Activated T-helper 1 cell treated with anti-CD3 and anti-CD28 coated beads, Interleukin-12 subunit alpha, Interleukin-12 subunit beta, Interleukin-2, Interleukin-4 antibody, amounts not matched to agents 30 ng/mL and 10 ng/mL and 1 ng/mL, durations not matched to agents 14 hours and 24 hours and 36 hours (primary cell): ENCODE data around the gene DLG5. TPM values are rescaled to one million over a fixed set of nuclear protein-coding genes. Genes with fewer than 3 reads are reported as not detected.

ENCODE experiments used
- DNase-seq: peaks from one replicate; pipeline ENCODE4 v3.0.0; 2021; ENCODE audit warnings: low spot score
- H3K27ac Mint-ChIP-seq: one replicate; pipeline ENCODE4 v1.8.0; 2021; ENCODE audit warnings: mild to moderate bottlenecking, mixed read lengths
- H3K27me3 Mint-ChIP-seq: one replicate; pipeline ENCODE4 v1.8.0; 2022; ENCODE audit warnings: mild to moderate bottlenecking, moderate library complexity, mixed read lengths; ENCODE audit not compliant: insufficient read depth
- H3K36me3 Mint-ChIP-seq: one replicate; pipeline ENCODE4 v1.8.0; 2021; ENCODE audit warnings: low read depth, mixed read lengths
- H3K4me1 Mint-ChIP-seq: one replicate; pipeline ENCODE4 v1.8.0; 2021; ENCODE audit warnings: low read depth, mixed read lengths
- H3K4me3 Mint-ChIP-seq: one replicate; pipeline ENCODE4 v1.8.0; 2021; ENCODE audit warnings: mild to moderate bottlenecking, moderate library complexity, mixed read lengths
- H3K9me3 Mint-ChIP-seq: one replicate; pipeline ENCODE4 v1.8.0; 2021; ENCODE audit warnings: mixed read lengths
- intact Hi-C: fragments of 100-400 bp; cut with micrococcal nuclease; formaldehyde crosslinking; loops from one replicate; pipeline ENCODE4 v1.15.1; 2024
- total RNA-seq: library from RNA; stranded (reverse); gene quantifications from 2 replicates; pipeline ENCODE4 v1.2.3, GENCODE V29; 2022

The DLG5 gene
- total RNA-seq, 1 donor from 2014 or later = 4.0 TPM

GRCh38 chr10:77889277-77889903 is 37.2 kb downstream of the DLG5 start:
- Mint-ChIP-seq H3K27ac (no peak overlapping the region), H3K4me1 (peaks cover 6% of the 10 kb centered on the region), H3K4me3 (no peak overlapping the region), H3K36me3 (no peaks in the 10 kb centered on the region), H3K27me3 (peaks cover 2% of the 10 kb centered on the region), H3K9me3 (no peaks in the 10 kb centered on the region)
- intact Hi-C loops = no loop called here
- DNase-seq = no peak

- intact Hi-C loops = no loop called here
- H3K27me3 Mint-ChIP-seq = peaks cover 6% of the 10 kb centered on the region
- H3K27ac Mint-ChIP-seq = no peak overlapping the region
These were observed 38.2 kb downstream of the DLG5 start for GRCh38 chr10:77888356-77888703.

GRCh38 chr10:77887631-77888355 is 38.8 kb downstream of the DLG5 start:
- H3K9me3 Mint-ChIP-seq = no peaks in the 10 kb centered on the region
- no peak for DNase-seq

More at GRCh38 chr10:77888356-77888703, 38.2 kb downstream of the DLG5 start:
- Mint-ChIP-seq H3K4me3 (no peak overlapping the region), H3K4me1 (no peaks in the 10 kb centered on the region), H3K9me3 (no peaks in the 10 kb centered on the region), H3K36me3 (no peaks in the 10 kb centered on the region)
- DNase-seq = no peak

GRCh38 chr10:77886795-77887355 is 39.7 kb downstream of the DLG5 start:
- Mint-ChIP-seq H3K4me1 (no peaks in the 10 kb centered on the region), H3K27me3 (peaks cover 6% of the 10 kb centered on the region), H3K4me3 (no peak overlapping the region), H3K27ac (no peak overlapping the region), H3K9me3 (no peaks in the 10 kb centered on the region), H3K36me3 (no peaks in the 10 kb centered on the region)
- DNase-seq = no peak
- intact Hi-C loops = no loop called here

More at GRCh38 chr10:77887631-77888355, 38.8 kb downstream of the DLG5 start:
- H3K27ac Mint-ChIP-seq = no peak overlapping the region
- H3K27me3 Mint-ChIP-seq = peaks cover 6% of the 10 kb centered on the region
- intact Hi-C loops = no loop called here
- no peak overlapping the region for H3K4me3 Mint-ChIP-seq
- H3K4me1 Mint-ChIP-seq = no peaks in the 10 kb centered on the region
- H3K36me3 Mint-ChIP-seq = no peaks in the 10 kb centered on the region

GRCh38 chr10:77884181-77884580 is 42.4 kb downstream of the DLG5 start:
- H3K27ac Mint-ChIP-seq = no peak overlapping the region
- no peaks in the 10 kb centered on the region for H3K36me3 Mint-ChIP-seq
- H3K9me3 Mint-ChIP-seq = no peaks in the 10 kb centered on the region
- H3K4me3 Mint-ChIP-seq = no peak overlapping the region
- H3K27me3 Mint-ChIP-seq = peaks cover 6% of the 10 kb centered on the region
- intact Hi-C loops = no loop called here
- no peak for DNase-seq
- no peaks in the 10 kb centered on the region for H3K4me1 Mint-ChIP-seq

- no peak for DNase-seq
- H3K27me3 Mint-ChIP-seq = peaks cover 10% of the 10 kb centered on the region
- H3K4me3 Mint-ChIP-seq = no peak overlapping the region
- intact Hi-C loops = no loop called here
- no peaks in the 10 kb centered on the region for H3K9me3 Mint-ChIP-seq
- peaks cover 9% of the 10 kb centered on the region for H3K4me1 Mint-ChIP-seq
- no peak overlapping the region for H3K27ac Mint-ChIP-seq
- no peaks in the 10 kb centered on the region for H3K36me3 Mint-ChIP-seq
These were observed 44.9 kb downstream of the DLG5 start for GRCh38 chr10:77881636-77882035.

- intact Hi-C loops = no loop called here
- Mint-ChIP-seq H3K27me3 (peaks cover 10% of the 10 kb centered on the region), H3K27ac (no peak overlapping the region), H3K9me3 (no peaks in the 10 kb centered on the region), H3K36me3 (no peaks in the 10 kb centered on the region), H3K4me3 (no peak overlapping the region), H3K4me1 (peaks cover 9% of the 10 kb centered on the region)
- DNase-seq = no peak
These were observed 45.3 kb downstream of the DLG5 start for GRCh38 chr10:77881222-77881621.

- Mint-ChIP-seq H3K4me1 (peaks cover 9% of the 10 kb centered on the region), H3K4me3 (no peak overlapping the region), H3K36me3 (no peaks in the 10 kb centered on the region), H3K9me3 (no peaks in the 10 kb centered on the region), H3K27me3 (peaks cover 10% of the 10 kb centered on the region), H3K27ac (no peak overlapping the region)
- intact Hi-C loops = no loop called here
- DNase-seq = no peak
These were observed 46.8 kb downstream of the DLG5 start for GRCh38 chr10:77879710-77880109.

- Mint-ChIP-seq H3K27me3 (peaks cover 8% of the 10 kb centered on the region), H3K27ac (no peak overlapping the region), H3K9me3 (no peaks in the 10 kb centered on the region), H3K4me1 (peaks cover 13% of the 10 kb centered on the region), H3K36me3 (no peaks in the 10 kb centered on the region), H3K4me3 (no peak overlapping the region)
- DNase-seq = no peak
- intact Hi-C loops = no loop called here
These were observed 47.5 kb downstream of the DLG5 start for GRCh38 chr10:77879065-77879464.

- Mint-ChIP-seq H3K27ac (no peak overlapping the region), H3K4me3 (no peak overlapping the region), H3K4me1 (peaks cover 20% of the 10 kb centered on the region), H3K36me3 (no peaks in the 10 kb centered on the region), H3K27me3 (peaks cover 6% of the 10 kb centered on the region), H3K9me3 (no peaks in the 10 kb centered on the region)
- DNase-seq = no peak
- intact Hi-C loops = no loop called here
These were observed 48.9 kb downstream of the DLG5 start for GRCh38 chr10:77877441-77878344.

- H3K36me3 Mint-ChIP-seq = no peaks in the 10 kb centered on the region
- intact Hi-C loops = no loop called here
- no peaks in the 10 kb centered on the region for H3K9me3 Mint-ChIP-seq
- DNase-seq = no peak
- H3K4me1 Mint-ChIP-seq = peaks cover 20% of the 10 kb centered on the region
- no peak overlapping the region for H3K4me3 Mint-ChIP-seq
- H3K27me3 Mint-ChIP-seq = peaks cover 6% of the 10 kb centered on the region
- no peak overlapping the region for H3K27ac Mint-ChIP-seq
These were observed 50.8 kb downstream of the DLG5 start for GRCh38 chr10:77875730-77876129.

- DNase-seq = no peak
- Mint-ChIP-seq H3K27me3 (peaks cover 7% of the 10 kb centered on the region), H3K4me3 (no peak overlapping the region), H3K27ac (no peak overlapping the region), H3K4me1 (peaks cover 20% of the 10 kb centered on the region), H3K9me3 (no peaks in the 10 kb centered on the region), H3K36me3 (no peaks in the 10 kb centered on the region)
- intact Hi-C loops = no loop called here
These were observed 51.7 kb downstream of the DLG5 start for GRCh38 chr10:77874872-77875271.
